ENCODE results near the gene TNRC6B.

Gene TNRC6B

GRCh38 chr22:40240160-40240559 is 62.4 kb downstream of the TNRC6B start:
- H3K27me3 ChIP-seq (ENCODE audit: control insufficient read depth, insufficient read depth, low read length, poor library complexity, severe bottlenecking), result no peaks in the 10 kb centered on the region
- H3K9me3 ChIP-seq (ENCODE audit: control insufficient read depth, low read length), result no peaks in the 10 kb centered on the region
- WGBS, 2 experiments, result 88 to 100% methylated on average over 2 to 3 of the region's 3 CpGs
- no peak overlapping the region for H3K27ac ChIP-seq (ENCODE audit: insufficient read depth, low read depth, low read length, poor library complexity, severe bottlenecking)
- no peak overlapping the region for H3K4me3 ChIP-seq (ENCODE audit: insufficient read depth, low read depth, low read length)
- H3K4me1 ChIP-seq (ENCODE audit: control insufficient read depth, insufficient read depth, low read length), result peaks cover 18% of the 10 kb centered on the region
- H3K36me3 ChIP-seq (ENCODE audit: control insufficient read depth, insufficient read depth, low read length), result no peaks in the 10 kb centered on the region

- H3K27ac ChIP-seq (ENCODE audit: insufficient read depth, low read depth, low read length, poor library complexity, severe bottlenecking), result no peak overlapping the region
- H3K4me1 ChIP-seq (ENCODE audit: control insufficient read depth, insufficient read depth, low read length), result peaks cover 18% of the 10 kb centered on the region
- H3K9me3 ChIP-seq (ENCODE audit: control insufficient read depth, low read length), result no peaks in the 10 kb centered on the region
- no peak overlapping the region for H3K4me3 ChIP-seq (ENCODE audit: insufficient read depth, low read depth, low read length)
- H3K36me3 ChIP-seq (ENCODE audit: control insufficient read depth, insufficient read depth, low read length), result no peaks in the 10 kb centered on the region
- H3K27me3 ChIP-seq (ENCODE audit: control insufficient read depth, insufficient read depth, low read length, poor library complexity, severe bottlenecking), result no peaks in the 10 kb centered on the region
Measured at GRCh38 chr22:40240686-40241085, 63.0 kb downstream of the TNRC6B start.

GRCh38 chr22:40241200-40241763 is 63.6 kb downstream of the TNRC6B start:
- H3K4me1 ChIP-seq (ENCODE audit: control insufficient read depth, insufficient read depth, low read length), result peaks cover 18% of the 10 kb centered on the region
- H3K4me3 ChIP-seq (ENCODE audit: insufficient read depth, low read depth, low read length), result no peak overlapping the region
- no peak overlapping the region for H3K27ac ChIP-seq (ENCODE audit: insufficient read depth, low read depth, low read length, poor library complexity, severe bottlenecking)
- H3K36me3 ChIP-seq (ENCODE audit: control insufficient read depth, insufficient read depth, low read length), result no peaks in the 10 kb centered on the region
- 97% methylated on average over 2 to 3 of the region's 3 CpGs for whole genome bisulfite sequencing, 2 experiments
- H3K9me3 ChIP-seq (ENCODE audit: control insufficient read depth, low read length), result no peaks in the 10 kb centered on the region
- H3K27me3 ChIP-seq (ENCODE audit: control insufficient read depth, insufficient read depth, low read length, poor library complexity, severe bottlenecking), result no peaks in the 10 kb centered on the region

GRCh38 chr22:40243891-40244290 is 66.2 kb downstream of the TNRC6B start:
- peaks cover 9% of the 10 kb centered on the region for H3K4me1 ChIP-seq (ENCODE audit: control insufficient read depth, insufficient read depth, low read length)
- H3K4me3 ChIP-seq (ENCODE audit: insufficient read depth, low read depth, low read length), result no peak overlapping the region
- no peak overlapping the region for H3K27ac ChIP-seq (ENCODE audit: insufficient read depth, low read depth, low read length, poor library complexity, severe bottlenecking)
- 96 to 100% methylated on average over 2 of the region's 2 CpGs for WGBS, 2 experiments
- no peaks in the 10 kb centered on the region for H3K9me3 ChIP-seq (ENCODE audit: control insufficient read depth, low read length)
- H3K27me3 ChIP-seq (ENCODE audit: control insufficient read depth, insufficient read depth, low read length, poor library complexity, severe bottlenecking), result no peaks in the 10 kb centered on the region
- peaks cover 5% of the 10 kb centered on the region for H3K36me3 ChIP-seq (ENCODE audit: control insufficient read depth, insufficient read depth, low read length)

GRCh38 chr22:40244586-40244985 is 66.9 kb downstream of the TNRC6B start:
- no peaks in the 10 kb centered on the region for H3K9me3 ChIP-seq (ENCODE audit: control insufficient read depth, low read length)
- peaks cover 11% of the 10 kb centered on the region for H3K4me1 ChIP-seq (ENCODE audit: control insufficient read depth, insufficient read depth, low read length)
- WGBS, 2 experiments, result 97 to 98% methylated on average over 3 of the region's 3 CpGs
- H3K27ac ChIP-seq (ENCODE audit: insufficient read depth, low read depth, low read length, poor library complexity, severe bottlenecking), result no peak overlapping the region
- H3K36me3 ChIP-seq (ENCODE audit: control insufficient read depth, insufficient read depth, low read length), result peaks cover 5% of the 10 kb centered on the region
- H3K4me3 ChIP-seq (ENCODE audit: insufficient read depth, low read depth, low read length), result no peak overlapping the region
- no peaks in the 10 kb centered on the region for H3K27me3 ChIP-seq (ENCODE audit: control insufficient read depth, insufficient read depth, low read length, poor library complexity, severe bottlenecking)

GRCh38 chr22:40247976-40248375 is 70.3 kb downstream of the TNRC6B start:
- H3K36me3 ChIP-seq (ENCODE audit: control insufficient read depth, insufficient read depth, low read length), result peaks cover 5% of the 10 kb centered on the region
- 92 to 97% methylated on average over 3 to 6 of the region's 6 CpGs for WGBS, 2 experiments

GRCh38 chr22:40249286-40249685 is 71.6 kb downstream of the TNRC6B start:
- Histone ChIP-seq H3K4me3 (ENCODE audit: insufficient read depth, low read depth, low read length) (no peak overlapping the region), H3K9me3 (ENCODE audit: control insufficient read depth, low read length) (no peaks in the 10 kb centered on the region), H3K4me1 (ENCODE audit: control insufficient read depth, insufficient read depth, low read length) (peaks cover 8% of the 10 kb centered on the region), H3K27me3 (ENCODE audit: control insufficient read depth, insufficient read depth, low read length, poor library complexity, severe bottlenecking) (no peaks in the 10 kb centered on the region), H3K27ac (ENCODE audit: insufficient read depth, low read depth, low read length, poor library complexity, severe bottlenecking) (no peak overlapping the region), H3K36me3 (ENCODE audit: control insufficient read depth, insufficient read depth, low read length) (peaks cover 5% of the 10 kb centered on the region)
- 42 to 59% methylated on average over 3 of the region's 3 CpGs for WGBS, 2 experiments

More at GRCh38 chr22:40247976-40248375, 70.3 kb downstream of the TNRC6B start:
- Histone ChIP-seq H3K9me3 (ENCODE audit: control insufficient read depth, low read length) (no peaks in the 10 kb centered on the region), H3K27ac (ENCODE audit: insufficient read depth, low read depth, low read length, poor library complexity, severe bottlenecking) (no peak overlapping the region), H3K4me1 (ENCODE audit: control insufficient read depth, insufficient read depth, low read length) (peaks cover 8% of the 10 kb centered on the region), H3K4me3 (ENCODE audit: insufficient read depth, low read depth, low read length) (no peak overlapping the region), H3K27me3 (ENCODE audit: control insufficient read depth, insufficient read depth, low read length, poor library complexity, severe bottlenecking) (no peaks in the 10 kb centered on the region)

GRCh38 chr22:40250608-40251007 is 72.9 kb downstream of the TNRC6B start:
- peaks cover 5% of the 10 kb centered on the region for H3K36me3 ChIP-seq (ENCODE audit: control insufficient read depth, insufficient read depth, low read length)
- H3K27me3 ChIP-seq (ENCODE audit: control insufficient read depth, insufficient read depth, low read length, poor library complexity, severe bottlenecking), result no peaks in the 10 kb centered on the region
- no peak overlapping the region for H3K4me3 ChIP-seq (ENCODE audit: insufficient read depth, low read depth, low read length)
- no peak overlapping the region for H3K27ac ChIP-seq (ENCODE audit: insufficient read depth, low read depth, low read length, poor library complexity, severe bottlenecking)
- 89 to 96% methylated on average over 3 of the region's 3 CpGs for WGBS, 2 experiments
- H3K4me1 ChIP-seq (ENCODE audit: control insufficient read depth, insufficient read depth, low read length), result peaks cover 8% of the 10 kb centered on the region
- no peaks in the 10 kb centered on the region for H3K9me3 ChIP-seq (ENCODE audit: control insufficient read depth, low read length)

- no peak overlapping the region for H3K4me3 ChIP-seq (ENCODE audit: insufficient read depth, low read depth, low read length)
- H3K9me3 ChIP-seq (ENCODE audit: control insufficient read depth, low read length), result no peaks in the 10 kb centered on the region
- H3K27ac ChIP-seq (ENCODE audit: insufficient read depth, low read depth, low read length, poor library complexity, severe bottlenecking), result no peak overlapping the region
- H3K36me3 ChIP-seq (ENCODE audit: control insufficient read depth, insufficient read depth, low read length), result peaks cover 5% of the 10 kb centered on the region
- WGBS, 2 experiments, result 91 to 96% methylated on average over 3 to 4 of the region's 4 CpGs
- peaks cover 8% of the 10 kb centered on the region for H3K4me1 ChIP-seq (ENCODE audit: control insufficient read depth, insufficient read depth, low read length)
- no peaks in the 10 kb centered on the region for H3K27me3 ChIP-seq (ENCODE audit: control insufficient read depth, insufficient read depth, low read length, poor library complexity, severe bottlenecking)
Measured at GRCh38 chr22:40251106-40251505, 73.4 kb downstream of the TNRC6B start.

- Histone ChIP-seq H3K27me3 (ENCODE audit: control insufficient read depth, insufficient read depth, low read length, poor library complexity, severe bottlenecking) (no peaks in the 10 kb centered on the region), H3K36me3 (ENCODE audit: control insufficient read depth, insufficient read depth, low read length) (peaks cover under 1% of the 10 kb centered on the region), H3K4me1 (ENCODE audit: control insufficient read depth, insufficient read depth, low read length) (peaks cover 8% of the 10 kb centered on the region), H3K4me3 (ENCODE audit: insufficient read depth, low read depth, low read length) (no peak overlapping the region), H3K9me3 (ENCODE audit: control insufficient read depth, low read length) (no peaks in the 10 kb centered on the region), H3K27ac (ENCODE audit: insufficient read depth, low read depth, low read length, poor library complexity, severe bottlenecking) (no peak overlapping the region)
- 67 to 83% methylated on average over 1 to 2 of the region's 2 CpGs for WGBS, 2 experiments
Measured at GRCh38 chr22:40252146-40252545, 74.4 kb downstream of the TNRC6B start.

- Histone ChIP-seq H3K4me3 (ENCODE audit: insufficient read depth, low read depth, low read length) (no peak overlapping the region), H3K4me1 (ENCODE audit: control insufficient read depth, insufficient read depth, low read length) (peaks cover 4% of the 10 kb centered on the region), H3K27me3 (ENCODE audit: control insufficient read depth, insufficient read depth, low read length, poor library complexity, severe bottlenecking) (no peaks in the 10 kb centered on the region), H3K9me3 (ENCODE audit: control insufficient read depth, low read length) (no peaks in the 10 kb centered on the region), H3K36me3 (ENCODE audit: control insufficient read depth, insufficient read depth, low read length) (no peaks in the 10 kb centered on the region), H3K27ac (ENCODE audit: insufficient read depth, low read depth, low read length, poor library complexity, severe bottlenecking) (no peak overlapping the region)
- 85 to 91% methylated on average over 4 of the region's 4 CpGs for WGBS, 2 experiments
Measured at GRCh38 chr22:40256516-40256915, 78.8 kb downstream of the TNRC6B start.
